ENCODE measurements around the gene ERBIN. TPM values are rescaled to one million over a fixed set of nuclear protein-coding genes. Genes with fewer than 3 reads are reported as not detected.

The ERBIN gene
- polyA plus RNA-seq, 1 donor from 2014 or later: 28.4 TPM

DNA sequence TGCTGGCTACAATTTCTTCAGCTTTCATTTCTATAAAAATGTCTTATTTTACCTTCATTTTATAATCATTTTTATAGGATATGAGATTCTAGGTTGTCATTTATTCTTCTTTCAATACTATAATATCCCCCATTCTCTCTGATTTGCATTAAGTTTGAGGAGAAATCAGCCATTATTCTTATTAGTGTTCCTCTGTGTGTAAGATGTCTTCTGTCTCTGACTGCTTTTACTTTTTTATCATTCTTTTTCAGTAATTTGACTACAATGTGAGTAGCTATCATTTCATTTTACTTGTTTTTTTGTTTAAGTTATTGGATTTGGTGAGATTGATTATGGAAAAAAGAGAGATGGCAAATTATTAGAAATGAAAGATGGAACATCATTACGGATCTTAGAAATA, 204.1 kb downstream of the ERBIN start:
- Histone ChIP-seq H3K79me2 (replicated peaks; ENCODE audit: insufficient read depth, low read length) (no peaks in the 10 kb centered on the region), H3K27ac (ENCODE audit: low read length) (no peak overlapping the region), H4K20me1 (ENCODE audit: insufficient read depth) (no peaks in the 10 kb centered on the region), H3K9ac (ENCODE audit: low read length) (no peak overlapping the region), H3K9me2 (ENCODE audit: insufficient read depth, low read length) (no peaks in the 10 kb centered on the region), H3F3A (ENCODE audit: insufficient read depth, low read length, poor library complexity, severe bottlenecking) (no peaks in the 10 kb centered on the region), H3K9me3 (ENCODE audit: low read length) (no peaks in the 10 kb centered on the region), H3K36me3 (ENCODE audit: insufficient read depth, low read length) (no peaks in the 10 kb centered on the region), H2AFZ (ENCODE audit: low read depth, low read length) (no peak overlapping the region), H3K27me3 (ENCODE audit: insufficient read depth, low read depth, low read length) (no peaks in the 10 kb centered on the region), H3K4me3 (ENCODE audit: low read length) (no peak overlapping the region), H3K4me2 (ENCODE audit: low read length) (no peak overlapping the region)
- TF ChIP-seq MXI1 (conservative IDR thresholded peaks at IDR 0.05; ENCODE audit: poor library complexity, severe bottlenecking): no peak
- TF ChIP-seq POLR2AphosphoS5 (IDR thresholded peaks at IDR 0.05): no peak
- TF ChIP-seq, protein P1, sequence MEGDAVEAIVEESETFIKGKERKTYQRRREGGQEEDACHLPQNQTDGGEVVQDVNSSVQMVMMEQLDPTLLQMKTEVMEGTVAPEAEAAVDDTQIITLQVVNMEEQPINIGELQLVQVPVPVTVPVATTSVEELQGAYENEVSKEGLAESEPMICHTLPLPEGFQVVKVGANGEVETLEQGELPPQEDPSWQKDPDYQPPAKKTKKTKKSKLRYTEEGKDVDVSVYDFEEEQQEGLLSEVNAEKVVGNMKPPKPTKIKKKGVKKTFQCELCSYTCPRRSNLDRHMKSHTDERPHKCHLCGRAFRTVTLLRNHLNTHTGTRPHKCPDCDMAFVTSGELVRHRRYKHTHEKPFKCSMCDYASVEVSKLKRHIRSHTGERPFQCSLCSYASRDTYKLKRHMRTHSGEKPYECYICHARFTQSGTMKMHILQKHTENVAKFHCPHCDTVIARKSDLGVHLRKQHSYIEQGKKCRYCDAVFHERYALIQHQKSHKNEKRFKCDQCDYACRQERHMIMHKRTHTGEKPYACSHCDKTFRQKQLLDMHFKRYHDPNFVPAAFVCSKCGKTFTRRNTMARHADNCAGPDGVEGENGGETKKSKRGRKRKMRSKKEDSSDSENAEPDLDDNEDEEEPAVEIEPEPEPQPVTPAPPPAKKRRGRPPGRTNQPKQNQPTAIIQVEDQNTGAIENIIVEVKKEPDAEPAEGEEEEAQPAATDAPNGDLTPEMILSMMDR (IDR thresholded peaks at IDR 0.05; ENCODE audit: poor library complexity, severe bottlenecking): no peak
- no peak for TF ChIP-seq EP300 (conservative IDR thresholded peaks at IDR 0.05; ENCODE audit: poor library complexity, severe bottlenecking)
- TF ChIP-seq SMC3 (conservative IDR thresholded peaks at IDR 0.05; ENCODE audit: poor library complexity): no peak
- TF ChIP-seq, protein P2, sequence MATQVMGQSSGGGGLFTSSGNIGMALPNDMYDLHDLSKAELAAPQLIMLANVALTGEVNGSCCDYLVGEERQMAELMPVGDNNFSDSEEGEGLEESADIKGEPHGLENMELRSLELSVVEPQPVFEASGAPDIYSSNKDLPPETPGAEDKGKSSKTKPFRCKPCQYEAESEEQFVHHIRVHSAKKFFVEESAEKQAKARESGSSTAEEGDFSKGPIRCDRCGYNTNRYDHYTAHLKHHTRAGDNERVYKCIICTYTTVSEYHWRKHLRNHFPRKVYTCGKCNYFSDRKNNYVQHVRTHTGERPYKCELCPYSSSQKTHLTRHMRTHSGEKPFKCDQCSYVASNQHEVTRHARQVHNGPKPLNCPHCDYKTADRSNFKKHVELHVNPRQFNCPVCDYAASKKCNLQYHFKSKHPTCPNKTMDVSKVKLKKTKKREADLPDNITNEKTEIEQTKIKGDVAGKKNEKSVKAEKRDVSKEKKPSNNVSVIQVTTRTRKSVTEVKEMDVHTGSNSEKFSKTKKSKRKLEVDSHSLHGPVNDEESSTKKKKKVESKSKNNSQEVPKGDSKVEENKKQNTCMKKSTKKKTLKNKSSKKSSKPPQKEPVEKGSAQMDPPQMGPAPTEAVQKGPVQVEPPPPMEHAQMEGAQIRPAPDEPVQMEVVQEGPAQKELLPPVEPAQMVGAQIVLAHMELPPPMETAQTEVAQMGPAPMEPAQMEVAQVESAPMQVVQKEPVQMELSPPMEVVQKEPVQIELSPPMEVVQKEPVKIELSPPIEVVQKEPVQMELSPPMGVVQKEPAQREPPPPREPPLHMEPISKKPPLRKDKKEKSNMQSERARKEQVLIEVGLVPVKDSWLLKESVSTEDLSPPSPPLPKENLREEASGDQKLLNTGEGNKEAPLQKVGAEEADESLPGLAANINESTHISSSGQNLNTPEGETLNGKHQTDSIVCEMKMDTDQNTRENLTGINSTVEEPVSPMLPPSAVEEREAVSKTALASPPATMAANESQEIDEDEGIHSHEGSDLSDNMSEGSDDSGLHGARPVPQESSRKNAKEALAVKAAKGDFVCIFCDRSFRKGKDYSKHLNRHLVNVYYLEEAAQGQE (IDR thresholded peaks at IDR 0.05; ENCODE audit: borderline replicate concordance): no peak
- no peak for TF ChIP-seq RAD21 (conservative IDR thresholded peaks at IDR 0.05)
- no peak for TF ChIP-seq TAF1 (IDR thresholded peaks at IDR 0.05; ENCODE audit: low read depth)
- TF ChIP-seq EZH2 (IDR thresholded peaks at IDR 0.05; ENCODE audit: borderline replicate concordance, insufficient read depth, low read length, poor library complexity, severe bottlenecking): no peak

Small RNA genes lying within 50 kb of the gene (small RNA-seq; reads per million reads assigned to genes)
- gene RF00598: 0 reads per million in 3 experiments

Other genes starting within 250 kb of the ERBIN start
- gene SGTB, start 204.5 kb upstream of the ERBIN start, polyA plus RNA-seq: 9.3 and 9.6 TPM in 2 replicates
- 13.7 and 18.7 TPM in 2 replicates for gene NLN, start 204.4 kb upstream of the ERBIN start, polyA plus RNA-seq
- gene SREK1, start 217.7 kb downstream of the ERBIN start, polyA plus RNA-seq: 63.0 and 73.6 TPM in 2 replicates